Endothelial cell of hepatic sinusoid (primary cell): ENCODE results near the gene CT47B1.
"Not testable (repeated sequence)": the region's sequence is repeated elsewhere in the genome, so short reads cannot be mapped to it uniquely, and the experiment has no call there.

Source experiments
- in situ Hi-C: cut with HindIII; loops from 2 replicates; pipeline ENCODE4 v1.10.0; 2017; ENCODE audit warnings: low sequenced_read_pairs

The CT47B1 gene

DNA sequence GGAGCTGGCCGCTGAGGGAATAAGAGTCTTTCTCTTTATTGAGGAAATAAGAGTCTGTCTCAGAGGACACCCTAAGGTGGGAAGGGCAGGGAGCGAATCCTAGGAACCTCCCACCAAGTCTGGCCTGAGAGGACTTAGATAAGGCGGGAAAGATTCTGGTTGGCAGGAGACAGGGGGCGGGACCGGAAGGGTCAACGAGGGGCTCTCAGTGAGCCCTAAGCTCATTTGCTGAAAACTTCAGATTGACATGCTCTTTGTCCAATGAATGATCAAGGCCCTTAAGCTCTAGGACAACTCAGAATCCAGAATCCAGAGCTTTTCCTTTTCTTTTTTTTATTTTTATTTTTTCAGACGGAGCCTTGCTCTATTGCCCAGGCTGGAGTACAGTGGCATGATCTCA is at the start of gene CT47B1:
TSS of gene CT47B1 (minus strand) at position 101 of the 400 bp plus-strand sequence. CDS start 196 bp downstream, outside the sequence.
- in situ Hi-C loops, result not testable (repeated sequence)

DNA sequence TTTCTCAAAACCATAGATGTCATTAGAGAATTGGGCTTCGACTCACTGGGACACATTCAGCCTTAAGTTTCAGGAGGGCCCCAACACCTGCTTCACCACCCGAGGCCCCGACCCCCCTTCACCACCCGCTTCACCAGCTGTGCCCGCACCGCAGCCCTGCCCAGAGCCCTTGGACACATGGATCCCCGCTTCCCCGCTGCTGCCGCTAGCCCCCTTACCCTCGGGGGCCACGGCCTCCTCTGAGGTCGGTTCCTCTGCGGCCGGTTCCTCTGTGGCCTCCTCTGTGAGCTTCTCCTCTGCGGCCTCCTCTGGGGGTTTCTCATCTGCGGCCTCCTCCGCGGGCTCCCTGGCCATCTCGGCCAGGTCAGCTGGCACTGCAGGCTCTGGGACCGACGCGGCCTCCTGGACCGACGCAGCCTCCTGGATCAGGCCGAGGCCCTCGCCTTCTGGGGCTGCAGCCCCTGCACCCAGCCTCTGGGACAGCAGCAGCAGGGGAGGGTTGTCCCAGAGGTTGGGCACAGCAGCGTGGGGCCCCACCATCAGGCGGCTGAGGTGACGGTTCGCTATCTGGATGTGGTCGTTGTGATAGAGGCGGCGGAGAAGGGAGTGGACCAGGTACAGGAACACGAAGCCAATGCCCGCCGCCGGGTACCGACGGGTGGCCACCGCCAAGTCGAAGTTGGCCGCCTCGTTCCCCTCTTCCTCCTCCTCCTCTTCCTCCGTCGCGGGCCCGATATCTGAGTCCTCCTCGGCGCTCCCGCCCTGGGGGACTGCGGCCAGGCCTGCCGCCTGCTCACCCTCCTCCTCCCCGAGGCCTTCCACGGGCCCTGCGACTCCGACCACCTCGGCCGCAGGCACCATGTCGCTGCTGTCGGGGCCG is 748 bp downstream of the CT47B1 start:
- in situ Hi-C loops, result no loop called here

DNA sequence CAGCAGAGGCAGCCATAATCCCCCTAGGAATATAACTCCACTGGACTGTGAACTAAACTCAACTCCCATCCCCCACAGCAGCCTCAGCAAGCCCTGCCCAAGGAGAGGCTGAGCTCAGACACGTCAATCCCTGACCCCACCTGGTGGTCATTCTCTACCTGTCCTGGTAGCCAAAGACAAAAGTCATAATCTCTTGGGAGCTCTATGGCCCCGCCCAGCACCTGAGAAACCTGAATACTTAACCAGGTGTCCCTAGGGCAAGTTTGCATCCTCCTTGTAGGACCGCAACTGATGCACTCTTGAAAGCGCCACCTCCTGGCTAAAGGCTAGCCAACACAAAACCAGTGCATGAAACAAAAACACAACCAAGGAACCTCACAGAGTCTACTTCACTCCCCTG is 18.4 kb downstream of the CT47B1 start:
- in situ Hi-C loops, result no loop called here

DNA sequence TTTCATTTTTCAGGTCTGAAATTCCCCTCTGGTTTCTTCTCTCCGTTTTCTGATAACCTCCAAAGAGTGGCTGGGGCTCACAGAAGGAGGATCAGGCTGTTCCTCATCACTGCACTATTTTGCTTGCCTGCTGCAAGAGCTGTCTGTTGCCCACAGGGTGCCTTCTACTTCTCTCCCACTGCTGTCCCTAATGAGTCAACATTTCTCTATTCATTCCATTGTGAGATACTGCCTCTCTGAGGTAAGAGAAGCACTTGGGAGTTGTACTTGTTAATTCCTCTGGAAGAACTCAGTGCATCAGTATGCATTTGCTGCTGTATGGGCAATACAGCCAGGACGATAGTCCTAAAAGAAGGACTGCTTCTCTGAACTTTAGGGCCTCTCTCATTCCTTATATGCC is 34.8 kb downstream of the CT47B1 start:
- in situ Hi-C loops, result no loop called here

DNA sequence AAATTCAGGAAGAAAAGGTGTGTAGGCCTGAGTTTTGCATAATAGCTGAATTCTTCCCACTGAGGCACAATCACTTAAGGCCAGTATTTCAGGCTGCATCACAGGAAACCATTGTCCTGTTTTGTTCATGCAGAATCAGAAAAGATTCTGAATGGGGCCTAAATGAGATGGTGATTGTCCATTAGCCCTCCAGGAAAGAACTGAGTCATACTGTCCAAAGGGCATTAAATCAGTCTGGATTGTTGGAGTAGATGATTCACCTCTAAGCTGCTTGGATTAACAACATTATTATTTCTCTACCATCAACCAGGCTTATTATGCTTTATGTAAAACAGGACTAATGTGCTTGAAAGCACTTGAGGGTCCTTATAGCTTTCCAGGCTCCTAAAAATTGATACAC is 36.2 kb downstream of the CT47B1 start:
- in situ Hi-C loops, result no loop called here

DNA sequence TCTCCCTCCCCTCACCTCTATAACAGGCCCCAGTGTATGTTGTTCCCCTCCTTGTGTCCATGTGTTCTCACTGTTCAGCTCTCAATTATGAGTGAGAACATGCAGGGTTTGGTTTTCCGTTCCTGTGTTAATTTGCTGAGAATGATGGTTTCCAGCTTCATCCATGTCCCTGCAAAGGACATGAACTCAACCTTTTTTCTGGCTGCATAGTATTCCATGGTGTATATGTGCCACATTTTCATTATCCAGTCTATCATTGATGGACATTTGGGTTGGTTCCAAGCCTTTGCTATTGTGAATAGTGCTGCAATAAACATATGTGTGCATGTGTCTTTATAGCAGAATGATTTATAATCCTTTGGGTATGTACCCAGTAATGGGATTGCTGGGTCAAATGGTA is 48.5 kb downstream of the CT47B1 start:
- in situ Hi-C loops, result not testable (repeated sequence)

DNA sequence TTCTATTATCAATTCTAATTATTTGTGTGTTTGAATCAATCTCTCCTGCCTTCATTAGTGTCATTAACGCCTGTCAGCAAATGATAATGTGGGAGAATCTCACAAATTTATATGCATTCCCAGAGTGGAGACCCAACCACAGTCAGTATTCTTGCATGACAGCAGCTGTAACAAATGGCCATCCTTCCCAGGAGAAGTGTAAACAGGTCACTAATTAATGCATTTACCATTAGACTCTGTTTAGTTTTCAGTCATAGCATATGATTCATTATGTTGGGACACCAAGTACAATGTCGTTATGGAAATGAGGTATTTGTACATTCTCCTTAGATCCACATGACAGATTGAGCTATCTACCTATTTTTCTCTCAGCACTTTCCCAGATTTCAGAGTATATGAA is 50.5 kb downstream of the CT47B1 start:
- in situ Hi-C loops, result no loop called here

DNA sequence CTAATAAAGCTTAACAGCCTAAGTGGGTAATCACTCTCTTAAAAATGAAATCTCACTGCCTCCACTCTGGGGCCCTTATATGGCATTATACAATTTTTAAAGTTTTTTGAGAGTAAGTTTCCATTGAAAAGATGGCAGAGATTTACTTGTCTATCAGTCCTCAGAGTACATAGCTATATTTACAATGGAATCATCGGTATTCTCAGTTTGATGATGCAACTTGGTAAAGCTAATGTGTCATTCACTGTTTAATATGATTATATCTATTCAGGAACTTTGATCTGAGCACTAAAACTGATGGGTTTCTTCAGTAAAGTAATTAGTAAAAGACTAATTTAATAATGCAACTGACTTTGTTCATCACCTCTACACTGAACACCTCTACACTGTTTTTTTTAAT is 51.6 kb downstream of the CT47B1 start:
- in situ Hi-C loops, result no loop called here

DNA sequence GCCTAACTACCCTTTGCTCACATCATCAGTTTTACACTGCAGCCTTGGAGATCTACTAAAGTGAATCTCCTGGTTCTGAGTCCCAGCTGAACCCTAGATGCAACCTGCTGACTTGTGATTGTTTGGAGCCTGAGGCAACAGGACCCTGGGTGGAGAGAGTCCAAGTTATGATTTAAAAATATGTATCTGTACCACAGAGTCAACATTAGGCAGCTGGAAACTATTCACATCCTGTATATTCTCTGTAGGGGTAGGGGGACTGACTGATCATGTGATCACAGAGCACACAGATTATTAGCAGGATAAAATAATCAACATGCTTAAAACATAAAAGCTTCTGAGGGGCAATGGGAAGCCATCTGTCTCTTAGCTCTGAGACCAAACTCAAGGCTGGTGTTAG is 52.1 kb downstream of the CT47B1 start:
- in situ Hi-C loops, result no loop called here
